ENCODE measurements around the gene CFI. TPM values are rescaled to one million over a fixed set of nuclear protein-coding genes. Genes with fewer than 3 reads are reported as not detected.

The CFI gene
- total and polyA plus RNA-seq, 2 donors, result 24.8 to 52.0 TPM

- 91% methylated on average over 5 of the region's 5 CpGs for WGBS
Observed at GRCh38 chr4:109733728-109734127, 68.1 kb downstream of the CFI start.

GRCh38 chr4:109730619-109731545 is 70.9 kb downstream of the CFI start:
- peak overlapping the region; percentile 60 for H3K4me3 ChIP-seq (ENCODE audit: low read depth, low read length)
- H3K4me1 ChIP-seq (ENCODE audit: insufficient read depth), result no peaks in the 10 kb centered on the region
- H3K36me3 ChIP-seq (ENCODE audit: insufficient read depth), result no peaks in the 10 kb centered on the region
- WGBS, result 47% methylated on average over 21 of the region's 21 CpGs
- peak overlapping the region; percentile 33 for H3K27ac ChIP-seq (ENCODE audit: low read depth)
- no peak for DNase-seq (ENCODE audit: extremely low spot score)

More at GRCh38 chr4:109733728-109734127, 68.1 kb downstream of the CFI start:
- no peak for DNase-seq (ENCODE audit: extremely low spot score)
- Histone ChIP-seq H3K27ac (ENCODE audit: low read depth) (no peak overlapping the region), H3K36me3 (ENCODE audit: insufficient read depth) (no peaks in the 10 kb centered on the region), H3K4me1 (ENCODE audit: insufficient read depth) (no peaks in the 10 kb centered on the region), H3K4me3 (ENCODE audit: low read depth, low read length) (no peak overlapping the region)

- DNase-seq (ENCODE audit: extremely low spot score), result peak; percentile 42
- WGBS, result under 1% methylated on average over 83 of the region's 83 CpGs
- no peaks in the 10 kb centered on the region for H3K4me1 ChIP-seq (ENCODE audit: insufficient read depth)
- H3K27ac ChIP-seq (ENCODE audit: low read depth), result peak within 1 kb of the TSS; percentile 80
- peak within 1 kb of the TSS; percentile 60 for H3K4me3 ChIP-seq (ENCODE audit: low read depth, low read length)
- no peaks in the 10 kb centered on the region for H3K36me3 ChIP-seq (ENCODE audit: insufficient read depth)
Observed at GRCh38 chr4:109729718-109730618, 71.8 kb downstream of the CFI start, which contains the start of gene PLA2G12A. Gene PLA2G12A, minus strand, starts transcription at chr4:109730070. Its CDS starts 261 bp downstream, at chr4:109729809.

- H3K4me1 ChIP-seq (ENCODE audit: insufficient read depth), result no peaks in the 10 kb centered on the region
- DNase-seq (ENCODE audit: extremely low spot score), result no peak
- H3K27ac ChIP-seq (ENCODE audit: low read depth), result peak overlapping the region; percentile 80
- H3K4me3 ChIP-seq (ENCODE audit: low read depth, low read length), result peak overlapping the region; percentile 60
- 3% methylated on average over 25 of the region's 25 CpGs for WGBS
- H3K36me3 ChIP-seq (ENCODE audit: insufficient read depth), result no peaks in the 10 kb centered on the region
Observed at GRCh38 chr4:109729117-109729717, 72.6 kb downstream of the CFI start.

- no peaks in the 10 kb centered on the region for H3K36me3 ChIP-seq (ENCODE audit: insufficient read depth)
- no peak overlapping the region for H3K27ac ChIP-seq (ENCODE audit: low read depth)
- WGBS, result 81% methylated on average over 6 of the region's 6 CpGs
- no peaks in the 10 kb centered on the region for H3K4me1 ChIP-seq (ENCODE audit: insufficient read depth)
- no peak for DNase-seq (ENCODE audit: extremely low spot score)
- no peak overlapping the region for H3K4me3 ChIP-seq (ENCODE audit: low read depth, low read length)
Observed at GRCh38 chr4:109728385-109728784, 73.4 kb downstream of the CFI start.

GRCh38 chr4:109723110-109723509 is 78.7 kb downstream of the CFI start:
- no peaks in the 10 kb centered on the region for H3K4me1 ChIP-seq (ENCODE audit: insufficient read depth)
- 91% methylated on average over 2 of the region's 2 CpGs for WGBS
- no peak for DNase-seq (ENCODE audit: extremely low spot score)
- no peak overlapping the region for H3K4me3 ChIP-seq (ENCODE audit: low read depth, low read length)
- no peak overlapping the region for H3K27ac ChIP-seq (ENCODE audit: low read depth)
- H3K36me3 ChIP-seq (ENCODE audit: insufficient read depth), result no peaks in the 10 kb centered on the region

- DNase-seq (ENCODE audit: extremely low spot score), result no peak
- no peaks in the 10 kb centered on the region for H3K4me1 ChIP-seq (ENCODE audit: insufficient read depth)
- no peak overlapping the region for H3K27ac ChIP-seq (ENCODE audit: low read depth)
- H3K36me3 ChIP-seq (ENCODE audit: insufficient read depth), result no peaks in the 10 kb centered on the region
- no peak overlapping the region for H3K4me3 ChIP-seq (ENCODE audit: low read depth, low read length)
Observed at GRCh38 chr4:109722357-109722756, 79.4 kb downstream of the CFI start.

- no peak overlapping the region for H3K27ac ChIP-seq (ENCODE audit: low read depth)
- H3K36me3 ChIP-seq (ENCODE audit: insufficient read depth), result no peaks in the 10 kb centered on the region
- H3K4me1 ChIP-seq (ENCODE audit: insufficient read depth), result no peaks in the 10 kb centered on the region
- DNase-seq (ENCODE audit: extremely low spot score), result no peak
- H3K4me3 ChIP-seq (ENCODE audit: low read depth, low read length), result no peak overlapping the region
- WGBS, result 99% methylated on average over 7 of the region's 7 CpGs
Observed at GRCh38 chr4:109721033-109721432, 80.8 kb downstream of the CFI start.

- DNase-seq (ENCODE audit: extremely low spot score), result no peak
- Histone ChIP-seq H3K4me3 (ENCODE audit: low read depth, low read length) (no peak overlapping the region), H3K36me3 (ENCODE audit: insufficient read depth) (no peaks in the 10 kb centered on the region), H3K27ac (ENCODE audit: low read depth) (no peak overlapping the region), H3K4me1 (ENCODE audit: insufficient read depth) (no peaks in the 10 kb centered on the region)
- WGBS, result 97% methylated on average over 4 of the region's 4 CpGs
Observed at GRCh38 chr4:109719604-109720003, 82.2 kb downstream of the CFI start.

- no peaks in the 10 kb centered on the region for H3K4me1 ChIP-seq (ENCODE audit: insufficient read depth)
- DNase-seq (ENCODE audit: extremely low spot score), result no peak
- H3K36me3 ChIP-seq (ENCODE audit: insufficient read depth), result no peaks in the 10 kb centered on the region
- 92% methylated on average over 1 of the region's 1 CpG for WGBS
- no peak overlapping the region for H3K27ac ChIP-seq (ENCODE audit: low read depth)
- H3K4me3 ChIP-seq (ENCODE audit: low read depth, low read length), result no peak overlapping the region
Observed at GRCh38 chr4:109718759-109719158, 83.0 kb downstream of the CFI start.

- no peak overlapping the region for H3K4me3 ChIP-seq (ENCODE audit: low read depth, low read length)
- H3K4me1 ChIP-seq (ENCODE audit: insufficient read depth), result no peaks in the 10 kb centered on the region
- no peak for DNase-seq (ENCODE audit: extremely low spot score)
- H3K27ac ChIP-seq (ENCODE audit: low read depth), result no peak overlapping the region
- no peaks in the 10 kb centered on the region for H3K36me3 ChIP-seq (ENCODE audit: insufficient read depth)
- 91% methylated on average over 3 of the region's 3 CpGs for WGBS
Observed at GRCh38 chr4:109713500-109713899, 88.3 kb downstream of the CFI start.

GRCh38 chr4:109708990-109709389 is 92.8 kb downstream of the CFI start:
- no peak overlapping the region for H3K27ac ChIP-seq (ENCODE audit: low read depth)
- H3K4me1 ChIP-seq (ENCODE audit: insufficient read depth), result no peaks in the 10 kb centered on the region
- no peak overlapping the region for H3K4me3 ChIP-seq (ENCODE audit: low read depth, low read length)
- no peaks in the 10 kb centered on the region for H3K36me3 ChIP-seq (ENCODE audit: insufficient read depth)
- DNase-seq (ENCODE audit: extremely low spot score), result no peak
- WGBS, result 91% methylated on average over 1 of the region's 1 CpG

GRCh38 chr4:109708435-109708834 is 93.4 kb downstream of the CFI start:
- 48% methylated on average over 2 of the region's 2 CpGs for WGBS
- no peak overlapping the region for H3K4me3 ChIP-seq (ENCODE audit: low read depth, low read length)
- no peak overlapping the region for H3K27ac ChIP-seq (ENCODE audit: low read depth)
- DNase-seq (ENCODE audit: extremely low spot score), result no peak
- no peaks in the 10 kb centered on the region for H3K4me1 ChIP-seq (ENCODE audit: insufficient read depth)
- H3K36me3 ChIP-seq (ENCODE audit: insufficient read depth), result no peaks in the 10 kb centered on the region
